OCI-LY1 (cell line): ENCODE measurements around the gene RPL5.

Source experiments
- H2AFZ ChIP-seq: fragments of 200-600 bp; sonication (generic), shearing (Covaris generic); 2 replicates; pipeline ENCODE4 v1.6.0; 2014; ENCODE audit warnings: antibody characterized with exemption, mild to moderate bottlenecking, low read length
- H3F3A ChIP-seq: fragments of 200-600 bp; sonication (generic), shearing (Covaris generic); 2 replicates; pipeline ENCODE4 v1.6.0; 2014; ENCODE audit warnings: mild to moderate bottlenecking, antibody characterized with exemption, low read length, moderate library complexity; ENCODE audit not compliant: insufficient read depth
- H3K27ac ChIP-seq: fragments of 200-600 bp; sonication (generic); 2 replicates; pipeline ENCODE4 v1.5.1; 2014; ENCODE audit warnings: low read length, mixed run types, mild to moderate bottlenecking, low read depth; ENCODE audit not compliant: poor library complexity, severe bottlenecking
- H3K27me3 ChIP-seq: fragments of 200-600 bp; sonication (generic); 2 replicates; pipeline ENCODE4 v1.6.0; 2014; ENCODE audit warnings: antibody characterized with exemption, mild to moderate bottlenecking, low read length, moderate library complexity; ENCODE audit not compliant: insufficient read depth
- H3K36me3 ChIP-seq: fragments of 200-600 bp; sonication (generic); 2 replicates; pipeline ENCODE4 v1.6.1; 2014; ENCODE audit warnings: mild to moderate bottlenecking, antibody characterized with exemption, low read length, moderate library complexity, mixed read lengths; ENCODE audit not compliant: insufficient read depth
- H3K4me1 ChIP-seq: fragments of 200-600 bp; sonication (generic); 2 replicates; pipeline ENCODE4 v1.5.1; 2014; ENCODE audit warnings: mild to moderate bottlenecking, low read length, moderate library complexity; ENCODE audit not compliant: insufficient read depth, severe bottlenecking
- H3K4me2 ChIP-seq: fragments of 200-600 bp; sonication (generic), shearing (Covaris generic); 2 replicates; pipeline ENCODE4 v1.6.1; 2014; ENCODE audit warnings: low read length
- H3K4me3 ChIP-seq: fragments of 200-600 bp; sonication (generic); 2 replicates; pipeline ENCODE4 v1.5.1; 2014; ENCODE audit warnings: low read length, low read depth, mild to moderate bottlenecking, mixed read lengths; ENCODE audit not compliant: poor library complexity, severe bottlenecking
- H3K79me2 ChIP-seq: fragments of 200-600 bp; shearing (Covaris generic); 2 replicates; pipeline ENCODE4 v1.6.1; 2016; ENCODE audit warnings: mixed run types, low read length, mixed read lengths; ENCODE audit not compliant: insufficient read depth
- H3K9ac ChIP-seq: fragments of 200-600 bp; sonication (generic), shearing (Covaris generic); 2 replicates; pipeline ENCODE4 v1.6.1; 2014; ENCODE audit warnings: mild to moderate bottlenecking, low read length, mixed read lengths
- H3K9me2 ChIP-seq: fragments of 200-600 bp; sonication (generic), shearing (Covaris generic); 2 replicates; pipeline ENCODE4 v1.6.1; 2014; ENCODE audit warnings: low read depth, mild to moderate bottlenecking, low read length, mixed read lengths
- H3K9me3 ChIP-seq: fragments of 200-600 bp; shearing (Covaris generic); 2 replicates; pipeline ENCODE4 v1.6.1; 2014; ENCODE audit warnings: low read length, mixed read lengths
- H4K20me1 ChIP-seq: fragments of 200-600 bp; sonication (generic), shearing (Covaris generic); 2 replicates; pipeline ENCODE4 v1.6.0; 2016; ENCODE audit warnings: mild to moderate bottlenecking, low read length; ENCODE audit not compliant: insufficient read depth
- EZH2 ChIP-seq: fragments of 200-600 bp; sonication (generic), shearing (Covaris generic); IDR thresholded peaks from 2 replicates; pipeline ENCODE4 v1.8.0; 2017; ENCODE audit warnings: borderline replicate concordance, mixed run types, mild to moderate bottlenecking, antibody characterized with exemption, low read length, moderate library complexity, mixed read lengths
- TF ChIP-seq, protein P1 (sequence below): fragments of 200-600 bp; sonication (generic), shearing (Covaris generic); IDR thresholded peaks from 2 replicates; pipeline ENCODE4 v1.5.1; 2017; ENCODE audit warnings: mild to moderate bottlenecking, antibody characterized with exemption, low read length, moderate library complexity, mixed read lengths

The RPL5 gene

DNA sequence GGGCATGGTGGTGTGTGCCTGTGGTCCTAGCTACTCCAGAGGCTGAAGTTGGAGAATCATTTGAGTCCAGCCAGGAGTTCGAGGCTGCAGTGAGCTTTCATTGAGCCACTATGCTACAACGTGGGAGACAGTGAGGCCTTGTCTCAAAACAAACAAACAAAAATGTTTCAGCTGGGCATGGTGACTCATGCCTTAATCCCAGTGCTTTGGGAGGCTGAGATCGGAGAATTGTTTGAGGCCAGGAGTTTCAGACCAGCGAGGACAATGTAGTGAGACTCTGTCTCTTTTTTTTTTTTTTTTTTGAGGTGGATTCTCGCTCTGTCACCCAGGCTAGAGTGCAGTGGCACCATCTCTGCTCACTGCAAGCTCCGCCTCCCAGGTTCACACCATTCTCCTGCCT, 5.0 kb upstream of the RPL5 start:
- no peaks in the 10 kb centered on the region for H3K36me3 ChIP-seq
- H3K9me2 ChIP-seq: no peaks in the 10 kb centered on the region
- peaks cover 8% of the 10 kb centered on the region for H3K4me1 ChIP-seq
- TF ChIP-seq, protein P1, sequence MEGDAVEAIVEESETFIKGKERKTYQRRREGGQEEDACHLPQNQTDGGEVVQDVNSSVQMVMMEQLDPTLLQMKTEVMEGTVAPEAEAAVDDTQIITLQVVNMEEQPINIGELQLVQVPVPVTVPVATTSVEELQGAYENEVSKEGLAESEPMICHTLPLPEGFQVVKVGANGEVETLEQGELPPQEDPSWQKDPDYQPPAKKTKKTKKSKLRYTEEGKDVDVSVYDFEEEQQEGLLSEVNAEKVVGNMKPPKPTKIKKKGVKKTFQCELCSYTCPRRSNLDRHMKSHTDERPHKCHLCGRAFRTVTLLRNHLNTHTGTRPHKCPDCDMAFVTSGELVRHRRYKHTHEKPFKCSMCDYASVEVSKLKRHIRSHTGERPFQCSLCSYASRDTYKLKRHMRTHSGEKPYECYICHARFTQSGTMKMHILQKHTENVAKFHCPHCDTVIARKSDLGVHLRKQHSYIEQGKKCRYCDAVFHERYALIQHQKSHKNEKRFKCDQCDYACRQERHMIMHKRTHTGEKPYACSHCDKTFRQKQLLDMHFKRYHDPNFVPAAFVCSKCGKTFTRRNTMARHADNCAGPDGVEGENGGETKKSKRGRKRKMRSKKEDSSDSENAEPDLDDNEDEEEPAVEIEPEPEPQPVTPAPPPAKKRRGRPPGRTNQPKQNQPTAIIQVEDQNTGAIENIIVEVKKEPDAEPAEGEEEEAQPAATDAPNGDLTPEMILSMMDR: no peak
- TF ChIP-seq EZH2: no peak
- H3K9me3 ChIP-seq: no peaks in the 10 kb centered on the region
- H3K79me2 ChIP-seq: no peaks in the 10 kb centered on the region
- H3K4me3 ChIP-seq: no peak overlapping the region
- no peak overlapping the region for H3K27ac ChIP-seq
- H2AFZ ChIP-seq: no peak overlapping the region
- no peaks in the 10 kb centered on the region for H3K27me3 ChIP-seq
- no peak overlapping the region for H3K9ac ChIP-seq
- no peaks in the 10 kb centered on the region for H4K20me1 ChIP-seq
- no peaks in the 10 kb centered on the region for H3F3A ChIP-seq
- no peak overlapping the region for H3K4me2 ChIP-seq

DNA sequence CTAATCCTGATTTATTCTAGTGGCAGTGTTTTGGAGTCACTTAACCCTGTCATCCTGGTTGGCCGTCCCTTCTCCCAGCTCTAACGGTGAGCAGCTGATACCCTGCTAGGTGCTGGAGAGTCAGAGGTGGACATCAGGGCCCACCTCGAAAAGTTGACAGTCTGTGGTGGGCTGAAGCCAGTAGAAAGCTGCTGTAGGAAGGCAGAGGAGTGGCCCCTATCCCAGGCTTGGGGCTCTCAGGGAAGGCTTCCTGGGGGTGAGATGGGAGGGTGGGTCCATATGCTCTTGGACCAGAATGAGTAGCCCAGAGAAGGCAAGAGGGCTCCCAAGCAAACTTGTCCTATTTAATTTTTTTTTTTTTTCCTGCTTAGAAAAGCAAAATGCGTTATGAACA, 475 bp upstream of the RPL5 start:
- no peaks in the 10 kb centered on the region for H4K20me1 ChIP-seq
- H3K27me3 ChIP-seq: no peaks in the 10 kb centered on the region
- H3K4me3 ChIP-seq: peak overlapping the region; percentile 93
- peaks cover 4% of the 10 kb centered on the region; the same call in 1 of the 2 replicates for H3F3A ChIP-seq
- peaks cover 45% of the 10 kb centered on the region for H3K79me2 ChIP-seq
- peak overlapping the region; percentile 51 for H3K4me2 ChIP-seq
- peaks cover 37% of the 10 kb centered on the region for H3K4me1 ChIP-seq
- H3K9me2 ChIP-seq: no peaks in the 10 kb centered on the region
- peaks cover 44% of the 10 kb centered on the region for H3K36me3 ChIP-seq
- H3K27ac ChIP-seq: no peak overlapping the region
- H3K9me3 ChIP-seq: no peaks in the 10 kb centered on the region
- 0 out of 2 replicates have a peak overlapping the region, but pooled peaks have one; percentile 25 for H2AFZ ChIP-seq
- peak overlapping the region; percentile 32; the same call in 1 of the 2 replicates for H3K9ac ChIP-seq
- TF ChIP-seq, protein P1: no peak
- no peak for TF ChIP-seq EZH2

DNA sequence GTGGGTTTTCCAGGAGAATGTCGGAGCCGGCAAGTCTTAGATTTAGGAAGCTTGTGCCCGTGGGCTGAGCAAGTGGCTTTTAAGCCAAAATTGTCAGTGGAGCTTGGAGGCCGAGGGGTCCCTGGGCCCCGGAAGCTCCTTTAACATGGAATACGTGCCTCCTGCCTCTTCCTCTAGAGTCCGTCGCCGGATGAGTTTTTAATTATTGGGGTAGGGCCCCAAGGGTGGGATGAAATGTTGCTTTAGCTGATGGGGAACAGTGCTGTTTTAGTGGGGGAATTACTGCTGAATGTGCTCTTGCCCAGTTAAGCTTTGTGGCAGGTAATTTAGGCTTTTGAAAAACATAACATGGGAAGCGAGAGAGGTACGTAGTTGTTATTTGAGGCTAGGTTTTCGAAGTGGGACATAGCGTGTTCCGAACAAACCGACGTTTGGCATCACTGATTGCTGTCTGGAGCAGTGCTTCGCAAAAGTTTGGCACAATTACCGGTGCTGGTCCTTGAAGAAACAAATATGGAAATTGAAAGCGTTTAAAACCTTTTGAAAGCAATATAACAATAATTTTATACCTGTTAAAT, 786 bp downstream of the RPL5 start:
- Histone ChIP-seq H3K27me3 (no peaks in the 10 kb centered on the region), H4K20me1 (no peaks in the 10 kb centered on the region), H3F3A (peaks cover 4% of the 10 kb centered on the region), H3K27ac (peak overlapping the region; percentile 74), H3K4me1 (peaks cover 37% of the 10 kb centered on the region), H3K9me3 (no peaks in the 10 kb centered on the region), H3K9ac (peak overlapping the region; percentile 98), H3K4me2 (peak overlapping the region; percentile 72), H3K79me2 (peaks cover 57% of the 10 kb centered on the region), H2AFZ (no peak overlapping the region), H3K36me3 (peaks cover 56% of the 10 kb centered on the region), H3K4me3 (peak overlapping the region; percentile 93), H3K9me2 (no peaks in the 10 kb centered on the region)
- TF ChIP-seq, protein P1: no peak
- TF ChIP-seq EZH2: no peak
